Stimulated activated naive CD8-positive, alpha-beta T cell treated with anti-CD3 and anti-CD28 coated beads, Interleukin-15, amount 100 ng/mL, for 72 hours (primary cell): ENCODE results near the gene TAF3.

Experiments
- ATAC-seq: fragments of 150-1000 bp; cut with Tn5 transposase; 2 replicates; pipeline ENCODE4 v1.10.0; 2021; ENCODE audit warnings: mild to moderate bottlenecking, moderate library complexity
- DNase-seq, 2 donors: peaks; one replicate each; pipeline ENCODE4 v3.0.0; 2021 to 2022
- H3K27ac Mint-ChIP-seq, 2 donors: one replicate each; pipeline ENCODE4 v1.8.0; 2022; ENCODE audit warnings: mild to moderate bottlenecking in 2 of 2, mixed read lengths in 2 of 2, moderate library complexity in 2 of 2
- H3K27me3 Mint-ChIP-seq: one replicate; pipeline ENCODE4 v1.8.0; 2022; ENCODE audit warnings: mixed read lengths
- H3K4me1 Mint-ChIP-seq: one replicate; pipeline ENCODE4 v1.8.0; 2022; ENCODE audit warnings: mild to moderate bottlenecking, mixed read lengths
- H3K4me3 Mint-ChIP-seq, 2 donors: one replicate each; pipeline ENCODE4 v1.8.0; 2022; ENCODE audit warnings: mild to moderate bottlenecking in 2 of 2, mixed read lengths in 2 of 2, moderate library complexity in 1 of 2
- H3K9me3 Mint-ChIP-seq, 2 donors: one replicate each; pipeline ENCODE4 v1.8.0; 2022; ENCODE audit warnings: mixed read lengths in 2 of 2

Gene TAF3

GRCh38 chr10:7890781-7891180 is 72.5 kb downstream of the TAF3 start:
- H3K27ac Mint-ChIP-seq, result no peak overlapping the region
- no peak overlapping the region for H3K4me3 Mint-ChIP-seq
- H3K27me3 Mint-ChIP-seq, result no peaks in the 10 kb centered on the region
- ATAC-seq (no peak), DNase-seq (no peak)
- H3K4me1 Mint-ChIP-seq, result peaks cover 35% of the 10 kb centered on the region
- H3K9me3 Mint-ChIP-seq, result no peaks in the 10 kb centered on the region

- no peak overlapping the region for H3K27ac Mint-ChIP-seq
- no peak for DNase-seq
- H3K4me3 Mint-ChIP-seq, result no peak overlapping the region
- no peak for ATAC-seq
- no peaks in the 10 kb centered on the region for H3K27me3 Mint-ChIP-seq
- peaks cover 36% of the 10 kb centered on the region for H3K4me1 Mint-ChIP-seq
- H3K9me3 Mint-ChIP-seq, result no peaks in the 10 kb centered on the region
Observed at GRCh38 chr10:7891634-7892033, 73.3 kb downstream of the TAF3 start.

- no peaks in the 10 kb centered on the region for H3K27me3 Mint-ChIP-seq
- no peak for DNase-seq
- H3K9me3 Mint-ChIP-seq, result no peaks in the 10 kb centered on the region
- peaks cover 41% of the 10 kb centered on the region for H3K4me1 Mint-ChIP-seq
- no peak for ATAC-seq
- no peak overlapping the region for H3K27ac Mint-ChIP-seq
- H3K4me3 Mint-ChIP-seq, result no peak overlapping the region
Observed at GRCh38 chr10:7892146-7892545, 73.8 kb downstream of the TAF3 start.

GRCh38 chr10:7895699-7896090 is 77.4 kb downstream of the TAF3 start:
- peaks cover 0 to 4% of the 10 kb centered on the region in 2 donors for H3K9me3 Mint-ChIP-seq
- no peaks in the 10 kb centered on the region for H3K27me3 Mint-ChIP-seq
- no peak overlapping the region for H3K27ac Mint-ChIP-seq
- no peak for ATAC-seq
- no peak overlapping the region for H3K4me3 Mint-ChIP-seq
- no peak for DNase-seq
- peaks cover 49% of the 10 kb centered on the region for H3K4me1 Mint-ChIP-seq

GRCh38 chr10:7896297-7896696 is 78.0 kb downstream of the TAF3 start:
- ATAC-seq, result no peak
- no peak for DNase-seq
- peaks cover 47% of the 10 kb centered on the region for H3K4me1 Mint-ChIP-seq
- no peaks in the 10 kb centered on the region for H3K27me3 Mint-ChIP-seq
- H3K4me3 Mint-ChIP-seq, result no peak overlapping the region
- peaks cover 0 to 4% of the 10 kb centered on the region in 2 donors for H3K9me3 Mint-ChIP-seq
- H3K27ac Mint-ChIP-seq, result no peak overlapping the region

GRCh38 chr10:7901256-7901655 is 83.0 kb downstream of the TAF3 start:
- H3K9me3 Mint-ChIP-seq, result peaks cover 0 to 4% of the 10 kb centered on the region in 2 donors
- H3K4me1 Mint-ChIP-seq, result peaks cover 41% of the 10 kb centered on the region
- ATAC-seq, result no peak

GRCh38 chr10:7902413-7902812 is 84.1 kb downstream of the TAF3 start:
- no peaks in the 10 kb centered on the region for H3K27me3 Mint-ChIP-seq
- H3K27ac Mint-ChIP-seq, result peak overlapping the region in 1 of 2 donors; percentile 21
- DNase-seq (no peak), ATAC-seq (peak; percentile 49)
- H3K4me3 Mint-ChIP-seq, result no peak overlapping the region
- peaks cover 0 to 4% of the 10 kb centered on the region in 2 donors for H3K9me3 Mint-ChIP-seq
- H3K4me1 Mint-ChIP-seq, result peaks cover 31% of the 10 kb centered on the region

More at GRCh38 chr10:7901256-7901655, 83.0 kb downstream of the TAF3 start:
- Mint-ChIP-seq H3K4me3 (no peak overlapping the region), H3K27ac (no peak overlapping the region), H3K27me3 (no peaks in the 10 kb centered on the region)
- no peak for DNase-seq

GRCh38 chr10:7903851-7904250 is 85.5 kb downstream of the TAF3 start:
- H3K4me3 Mint-ChIP-seq, result no peak overlapping the region
- no peaks in the 10 kb centered on the region for H3K27me3 Mint-ChIP-seq
- DNase-seq (no peak), ATAC-seq (no peak)
- H3K4me1 Mint-ChIP-seq, result peaks cover 31% of the 10 kb centered on the region
- no peak overlapping the region for H3K27ac Mint-ChIP-seq
- H3K9me3 Mint-ChIP-seq, result no peaks in the 10 kb centered on the region

GRCh38 chr10:7906128-7906527 is 87.8 kb downstream of the TAF3 start:
- no peak overlapping the region for H3K4me3 Mint-ChIP-seq
- ATAC-seq, result no peak
- no peaks in the 10 kb centered on the region for H3K9me3 Mint-ChIP-seq
- no peak overlapping the region for H3K27ac Mint-ChIP-seq
- DNase-seq, result no peak
- peaks cover 19% of the 10 kb centered on the region for H3K4me1 Mint-ChIP-seq
- H3K27me3 Mint-ChIP-seq, result no peaks in the 10 kb centered on the region

GRCh38 chr10:7908541-7909210 is 90.4 kb downstream of the TAF3 start:
- no peaks in the 10 kb centered on the region for H3K9me3 Mint-ChIP-seq
- ATAC-seq, result no peak
- no peak overlapping the region for H3K4me3 Mint-ChIP-seq
- no peaks in the 10 kb centered on the region for H3K27me3 Mint-ChIP-seq
- peaks cover 26% of the 10 kb centered on the region for H3K4me1 Mint-ChIP-seq
- H3K27ac Mint-ChIP-seq, result no peak overlapping the region
- no peak for DNase-seq

- Mint-ChIP-seq H3K27me3 (no peaks in the 10 kb centered on the region), H3K4me1 (peaks cover 13% of the 10 kb centered on the region), H3K9me3 (no peaks in the 10 kb centered on the region), H3K4me3 (no peak overlapping the region), H3K27ac (peak overlapping the region; percentile 50 to 77)
- ATAC-seq, result no peak
- DNase-seq, result no peak
Observed at GRCh38 chr10:7913126-7913872, 95.0 kb downstream of the TAF3 start.

- Mint-ChIP-seq H3K4me3 (no peak overlapping the region), H3K27ac (no peak overlapping the region), H3K27me3 (no peaks in the 10 kb centered on the region), H3K4me1 (peaks cover 20% of the 10 kb centered on the region), H3K9me3 (no peaks in the 10 kb centered on the region)
- ATAC-seq (no peak), DNase-seq (no peak)
Observed at GRCh38 chr10:7915923-7916536, 97.7 kb downstream of the TAF3 start.

GRCh38 chr10:7917736-7918135 is 99.4 kb downstream of the TAF3 start:
- Mint-ChIP-seq H3K27me3 (no peaks in the 10 kb centered on the region), H3K4me1 (peaks cover 12% of the 10 kb centered on the region), H3K9me3 (no peaks in the 10 kb centered on the region), H3K4me3 (no peak overlapping the region), H3K27ac (no peak overlapping the region)
- DNase-seq (no peak), ATAC-seq (no peak)

GRCh38 chr10:7922707-7923106 is 104.4 kb downstream of the TAF3 start:
- ATAC-seq, result no peak
- H3K27ac Mint-ChIP-seq, result no peak overlapping the region

GRCh38 chr10:7928536-7928935 is 110.2 kb downstream of the TAF3 start:
- no peaks in the 10 kb centered on the region for H3K27me3 Mint-ChIP-seq
- no peak for DNase-seq
- H3K27ac Mint-ChIP-seq, result no peak overlapping the region
- H3K4me1 Mint-ChIP-seq, result peaks cover 6% of the 10 kb centered on the region
- H3K4me3 Mint-ChIP-seq, result no peak overlapping the region
- H3K9me3 Mint-ChIP-seq, result no peaks in the 10 kb centered on the region
- ATAC-seq, result no peak

More at GRCh38 chr10:7922707-7923106, 104.4 kb downstream of the TAF3 start:
- Mint-ChIP-seq H3K9me3 (no peaks in the 10 kb centered on the region), H3K4me3 (no peak overlapping the region), H3K4me1 (peaks cover 13% of the 10 kb centered on the region), H3K27me3 (no peaks in the 10 kb centered on the region)
- no peak for DNase-seq
